Measurements from ENCODE around the gene CCDC38.

Gene CCDC38

DNA sequence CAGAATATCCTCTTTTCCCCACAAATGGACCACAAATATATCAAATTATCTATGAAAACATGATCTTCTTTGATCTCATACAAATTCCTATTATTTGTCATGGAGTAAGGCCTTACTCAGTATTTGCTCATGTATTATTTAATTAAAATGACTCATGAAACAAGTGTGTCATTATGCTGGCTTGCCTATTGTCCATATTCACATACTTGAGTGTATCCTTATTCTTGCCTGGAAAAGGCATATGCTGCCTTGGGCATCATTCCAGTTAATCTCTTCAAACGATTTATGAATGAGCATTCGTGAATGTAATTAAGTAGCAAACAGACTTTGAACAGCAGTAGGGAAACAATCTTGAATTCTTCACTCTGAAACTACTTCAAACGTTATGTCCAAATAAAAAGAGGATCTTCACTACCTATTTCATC, 106.2 kb downstream of the CCDC38 start:
- DNase-seq (ENCODE audit: low spot score) = no peak

DNA sequence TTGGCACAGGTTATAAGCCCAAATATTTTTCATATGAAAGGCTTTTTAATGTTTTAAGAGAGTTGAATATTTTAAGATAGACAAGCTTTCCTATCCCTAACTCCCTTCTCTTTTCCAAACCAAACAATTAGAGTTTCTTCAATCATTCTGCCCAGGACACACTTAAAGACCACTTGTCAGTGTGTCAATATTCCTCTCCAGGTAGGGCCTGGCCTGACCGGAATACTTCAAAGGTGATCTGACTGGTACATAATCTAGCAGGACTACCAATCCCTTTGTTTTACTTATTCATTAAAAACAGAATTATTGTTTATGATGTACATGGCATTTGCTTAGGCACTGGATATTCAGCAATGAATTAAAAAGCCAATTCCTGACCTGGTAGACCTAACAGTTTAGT, 107.8 kb downstream of the CCDC38 start:
- no peak for DNase-seq (ENCODE audit: low spot score)

DNA sequence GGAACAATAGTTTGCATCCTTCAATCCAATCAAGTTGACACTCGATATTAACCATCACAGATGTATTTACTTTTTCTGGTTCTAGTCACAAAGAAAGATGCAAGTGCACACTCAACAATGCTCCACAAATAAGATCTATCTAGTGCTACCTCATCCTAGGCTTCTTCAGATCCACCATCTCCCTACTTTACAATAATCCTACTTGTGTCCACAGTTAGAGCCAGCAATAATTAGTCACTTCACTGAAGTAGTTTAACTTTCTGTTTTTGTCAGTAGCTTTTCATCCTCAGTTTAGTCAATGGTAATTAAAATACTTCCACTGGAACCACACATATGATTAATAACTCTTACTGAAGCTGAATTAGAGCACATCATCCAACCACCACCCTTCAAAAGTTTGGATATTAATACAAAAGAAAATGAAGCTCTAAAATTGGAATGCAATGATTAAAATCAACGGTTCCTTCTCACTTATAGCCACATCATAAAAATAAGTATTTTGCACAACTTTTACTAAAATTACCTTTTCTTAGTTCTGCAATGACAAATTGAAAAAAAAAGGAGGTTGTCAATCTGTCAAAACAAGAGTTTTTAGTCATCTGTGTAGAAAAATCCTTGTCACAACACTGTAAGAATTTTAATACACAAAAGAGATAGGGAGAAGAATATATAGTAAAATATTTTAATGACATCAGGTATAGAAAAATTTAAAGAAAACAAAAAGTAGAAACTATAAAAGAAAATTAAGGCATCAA, 111.9 kb downstream of the CCDC38 start:
- no peak for DNase-seq (ENCODE audit: low spot score)

DNA sequence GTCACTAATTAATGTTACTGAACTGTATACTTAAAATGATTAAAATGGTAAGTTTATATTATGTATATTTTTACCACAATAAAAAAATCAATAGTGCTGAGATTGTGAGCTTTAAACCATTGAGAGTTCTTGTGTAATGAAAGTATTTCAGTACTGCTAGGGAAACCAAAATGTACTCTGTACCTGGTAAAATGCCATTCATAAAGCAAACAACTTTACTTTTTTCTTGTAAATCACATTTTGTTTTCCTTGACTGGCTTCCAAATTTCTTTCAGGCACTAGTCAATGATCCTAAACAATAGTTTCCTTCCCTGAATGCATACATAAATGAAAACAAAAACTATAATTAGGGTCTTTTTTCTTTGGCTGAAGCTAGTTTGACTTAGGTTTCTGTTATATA, 113.0 kb downstream of the CCDC38 start:
- DNase-seq (ENCODE audit: low spot score) = no peak

DNA sequence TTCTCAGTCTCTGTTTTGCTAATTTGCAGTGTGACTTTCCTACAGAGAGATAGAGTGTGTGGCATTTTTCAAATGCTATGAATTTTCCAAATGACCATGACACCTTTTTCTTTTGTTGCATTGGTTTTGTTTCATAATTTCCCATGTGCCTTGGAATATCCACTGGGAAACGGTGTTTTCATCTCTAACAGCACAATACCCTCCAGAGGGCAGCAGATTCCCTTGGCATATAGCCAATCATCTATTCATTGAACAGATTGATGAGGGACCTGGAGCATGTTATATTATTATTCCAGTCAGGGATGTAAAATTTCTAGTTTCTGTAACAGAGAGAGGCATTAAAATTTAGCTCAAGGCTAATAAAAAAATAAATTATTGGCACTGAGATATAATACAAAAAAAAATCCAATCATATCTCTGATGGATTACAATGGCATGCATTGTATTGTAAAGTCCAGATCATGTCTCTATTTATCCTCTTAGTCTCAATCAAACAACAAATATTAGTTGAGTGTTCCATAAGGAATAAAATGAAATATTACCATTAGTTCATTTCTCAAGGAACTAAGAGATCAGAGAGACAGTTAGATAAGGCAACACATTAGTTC, 122.2 kb downstream of the CCDC38 start:
- DNase-seq (ENCODE audit: low spot score) = no peak

Data from germinal center (tissue), 1 donor.